Epithelial cell of proximal tubule (primary cell): Measurements from ENCODE around the gene TM7SF2. TPM values are rescaled to one million over a fixed set of nuclear protein-coding genes. Genes with fewer than 3 reads are reported as not detected.

ENCODE experiments used
- DNase-seq: peaks from one replicate; pipeline ENCODE4 v3.0.0-alpha.2; 2011; ENCODE audit warnings: low read depth
- H3K4me3 ChIP-seq: 2 replicates; pipeline ENCODE4 v1.5.1; 2011; ENCODE audit warnings: low read depth, mild to moderate bottlenecking, low read length
- CTCF ChIP-seq: conservative IDR thresholded peaks from 2 replicates; pipeline ENCODE4 v1.5.1; 2012; ENCODE audit warnings: low read depth, mild to moderate bottlenecking, low read length
- total RNA-seq: library from RNA; depleted of rRNA; stranded (reverse); fragments of >200 nt; gene quantifications from 2 replicates; pipeline ENCODE4 v1.2.3, GENCODE V29; 2015

TM7SF2 gene
- total RNA-seq, 1 donor from 2014 or later = 52.5 TPM

GRCh38 chr11:65102142-65103095, 9.3 kb upstream of the TM7SF2 start:
- H3K4me3 ChIP-seq = no peak overlapping the region
- TF ChIP-seq CTCF = no peak
- no peak for DNase-seq

- TF ChIP-seq CTCF = no peak
- no peak for DNase-seq
- H3K4me3 ChIP-seq = no peak overlapping the region
Observed at GRCh38 chr11:65103476-65103875, 8.2 kb upstream of the TM7SF2 start.

- no peak for DNase-seq
- H3K4me3 ChIP-seq = no peak overlapping the region
- TF ChIP-seq CTCF = no peak
Observed at GRCh38 chr11:65104628-65105027, 7.0 kb upstream of the TM7SF2 start.

- no peak for DNase-seq
- H3K4me3 ChIP-seq = no peak overlapping the region
- no peak for TF ChIP-seq CTCF
Observed at GRCh38 chr11:65107078-65107477, 4.6 kb upstream of the TM7SF2 start.

- no peak for TF ChIP-seq CTCF
- no peak overlapping the region for H3K4me3 ChIP-seq
- DNase-seq = no peak
Observed at GRCh38 chr11:65107751-65108468, 3.8 kb upstream of the TM7SF2 start.

- no peak for TF ChIP-seq CTCF
- no peak overlapping the region for H3K4me3 ChIP-seq
- DNase-seq = no peak
Observed at GRCh38 chr11:65108469-65109123, 3.1 kb upstream of the TM7SF2 start.
